Measurements from ENCODE around the gene CUL2.
"Not testable (repeated sequence)": the region's sequence is repeated elsewhere in the genome, so short reads cannot be mapped to it uniquely, and the experiment has no call there.

The CUL2 gene

DNA sequence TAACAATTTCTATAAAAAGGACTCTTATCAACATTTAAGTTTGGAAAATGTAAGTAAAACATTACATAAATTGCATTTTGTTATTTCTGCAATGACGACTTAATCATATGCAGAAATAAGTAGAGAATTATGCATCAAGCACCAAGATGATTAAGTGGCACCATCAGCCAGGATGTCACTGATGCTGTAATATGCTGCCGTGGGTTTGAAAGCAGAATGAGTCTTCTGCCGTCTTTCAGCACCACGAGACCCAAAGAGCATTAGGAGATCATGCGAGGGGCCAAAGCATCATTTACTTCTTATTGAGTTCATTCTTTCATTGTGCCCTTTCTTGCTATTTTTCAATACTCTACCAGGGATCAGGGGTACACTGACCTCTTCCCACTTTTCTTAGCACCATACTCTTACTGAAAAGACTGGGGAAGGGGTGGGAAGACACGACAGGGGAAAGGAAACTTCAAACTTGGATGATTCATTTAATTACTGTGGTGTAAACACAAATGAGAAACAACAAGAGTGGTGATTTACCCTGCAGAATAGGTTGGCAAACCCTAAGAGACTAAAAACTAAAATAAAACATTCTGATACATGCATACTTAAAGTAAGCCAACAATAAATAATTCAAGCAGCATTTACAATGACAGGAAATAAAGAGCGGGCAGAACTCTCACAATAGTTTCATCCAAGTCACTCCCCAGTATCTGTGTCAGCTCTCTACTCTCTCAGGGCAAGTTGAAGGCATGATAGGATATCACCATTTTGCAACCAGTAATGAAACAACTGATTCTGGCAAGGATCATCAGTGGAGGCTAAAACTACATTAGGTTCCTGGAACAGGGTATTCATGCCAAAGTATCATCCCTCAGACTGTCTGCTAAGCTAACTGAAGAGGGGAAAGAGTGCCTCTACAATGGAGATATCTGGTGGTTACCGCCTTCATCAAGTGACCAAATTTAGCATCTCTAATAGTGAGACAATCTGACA, 70.8 kb downstream of the CUL2 start:
- no peak for DNase-seq (ENCODE audit: low spot score)

- DNase-seq (ENCODE audit: low spot score) = no peak
These were observed 72.5 kb downstream of the CUL2 start for GRCh38 chr10:35017608-35018007.

GRCh38 chr10:35015843-35016408, 74.2 kb downstream of the CUL2 start:
- no peak for DNase-seq (ENCODE audit: low spot score)

GRCh38 chr10:35012781-35013180, 77.4 kb downstream of the CUL2 start:
- DNase-seq (ENCODE audit: low spot score) = no peak

- no peak for DNase-seq (ENCODE audit: low spot score)
These were observed 78.4 kb downstream of the CUL2 start for GRCh38 chr10:35011771-35012191.

- no peak for DNase-seq (ENCODE audit: low spot score)
These were observed 82.3 kb downstream of the CUL2 start for GRCh38 chr10:35007858-35008301.

- no peak for DNase-seq (ENCODE audit: low spot score)
These were observed 83.3 kb downstream of the CUL2 start for GRCh38 chr10:35006836-35007235.

DNA sequence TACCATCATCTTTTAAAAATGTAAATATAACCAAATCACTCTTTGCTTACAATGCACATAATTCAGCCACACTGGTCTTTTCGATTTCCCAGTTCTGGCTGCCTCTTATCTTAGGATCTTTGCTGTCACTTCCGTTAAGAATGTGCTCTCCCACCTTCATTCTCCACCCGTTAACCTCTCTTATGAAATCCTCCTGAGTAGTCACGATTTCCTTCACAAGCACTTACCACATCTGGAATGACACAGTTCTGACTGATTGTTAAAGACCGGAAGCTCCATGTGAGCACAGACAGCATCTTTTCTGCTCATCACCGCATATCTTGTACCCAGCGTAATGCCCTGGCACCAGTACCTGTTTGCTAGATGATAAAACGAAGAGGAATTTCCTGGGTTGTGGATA, 84.3 kb downstream of the CUL2 start:
- DNase-seq (ENCODE audit: low spot score) = no peak

DNA sequence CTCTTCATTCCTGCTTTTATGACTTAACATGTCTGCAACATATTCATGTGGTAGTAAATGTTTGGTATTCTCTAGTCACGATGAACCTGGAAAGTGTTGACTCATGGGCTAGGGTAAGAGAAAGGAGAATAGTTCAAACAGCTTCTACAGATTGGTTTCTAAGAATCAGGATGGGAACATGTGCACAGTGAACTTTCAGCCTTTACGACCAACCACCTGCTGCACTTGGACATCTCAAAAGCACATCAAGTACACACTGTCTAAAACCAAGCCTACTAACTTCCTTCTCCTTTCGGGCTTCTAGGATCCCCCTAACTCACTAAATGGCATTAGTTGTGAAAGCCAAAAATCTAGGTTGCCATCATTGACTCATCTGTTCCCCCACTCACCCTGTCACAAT, 85.5 kb downstream of the CUL2 start:
- no peak for DNase-seq (ENCODE audit: low spot score)

DNA sequence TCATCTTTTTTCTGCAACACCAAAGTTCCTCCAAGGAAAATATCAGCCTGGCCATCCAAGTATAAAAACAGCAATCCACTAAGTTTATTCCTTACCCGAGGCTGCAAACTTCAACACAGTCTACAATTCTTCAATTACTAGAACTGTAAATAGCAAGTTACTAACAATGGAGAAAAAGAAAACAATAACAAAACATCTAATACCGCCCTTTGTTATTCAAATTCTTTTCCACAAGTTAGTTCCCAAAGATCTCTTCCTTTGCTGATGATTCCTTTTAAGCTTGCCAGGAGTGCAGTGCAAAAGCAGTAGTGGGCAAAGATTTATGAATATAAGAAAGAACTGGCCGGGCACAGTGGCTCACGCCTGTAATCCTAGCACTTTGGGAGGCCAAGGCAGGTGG, 86.2 kb downstream of the CUL2 start:
- no peak for DNase-seq (ENCODE audit: low spot score)

DNA sequence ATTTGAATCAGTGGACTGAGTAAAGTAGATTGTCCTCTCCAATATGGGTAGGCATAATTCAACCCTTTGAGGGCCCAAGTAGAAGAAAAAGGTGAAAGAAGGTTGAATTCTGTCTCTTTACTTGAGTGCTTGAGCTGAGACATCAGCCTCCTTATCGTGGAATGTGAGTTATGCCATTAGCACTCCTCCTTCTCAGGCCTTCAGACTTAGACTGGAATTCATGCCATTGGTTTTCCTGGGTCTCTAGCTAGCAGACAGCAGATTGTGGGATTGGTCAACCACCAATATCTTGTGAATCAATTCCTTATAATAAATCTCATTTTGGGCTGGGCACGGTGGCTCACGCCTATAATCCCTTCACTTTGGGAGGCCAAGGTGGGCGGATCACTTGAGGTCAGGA, 89.2 kb downstream of the CUL2 start:
- DNase-seq (ENCODE audit: low spot score) = no peak

DNA sequence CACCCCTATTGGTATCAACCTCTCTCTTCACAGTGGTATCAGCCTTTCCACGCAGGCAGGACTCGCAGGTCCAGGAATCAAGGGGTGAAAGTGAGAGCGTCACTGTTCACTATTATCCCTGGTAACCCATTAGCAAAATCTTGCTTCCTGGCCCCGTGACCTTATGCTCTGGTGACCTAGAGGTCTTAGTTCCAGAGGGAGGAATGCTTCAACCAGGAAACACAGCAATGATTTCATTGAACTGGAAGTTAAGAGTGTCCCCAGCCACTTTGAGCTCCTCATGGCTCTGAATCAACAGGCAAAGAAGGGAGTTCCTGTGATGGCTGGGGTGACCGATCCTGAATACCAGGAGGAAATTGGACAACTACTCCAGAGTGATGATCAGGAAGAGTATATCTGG, 90.6 kb downstream of the CUL2 start:
- no peak for DNase-seq (ENCODE audit: low spot score)

DNA sequence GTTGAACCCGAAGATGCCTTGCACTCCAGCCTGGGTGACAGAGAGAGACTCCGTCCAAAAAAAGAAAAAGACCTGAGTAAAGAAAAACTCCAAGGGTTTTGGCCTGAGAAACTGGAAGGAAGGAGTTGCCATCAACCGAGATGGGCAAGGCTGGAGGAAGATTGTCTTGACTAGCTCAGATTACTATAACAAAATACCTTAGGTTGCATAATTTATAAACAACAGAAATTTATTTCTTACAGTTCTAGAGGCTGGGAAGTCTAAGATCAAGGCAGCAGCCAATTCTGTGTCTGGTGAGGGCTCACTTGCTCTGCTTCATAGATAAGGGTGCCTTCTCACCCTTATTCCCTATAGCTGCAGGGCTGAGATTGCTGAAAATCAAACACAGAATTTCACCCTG, 91.2 kb downstream of the CUL2 start:
- DNase-seq (ENCODE audit: low spot score) = no peak

DNA sequence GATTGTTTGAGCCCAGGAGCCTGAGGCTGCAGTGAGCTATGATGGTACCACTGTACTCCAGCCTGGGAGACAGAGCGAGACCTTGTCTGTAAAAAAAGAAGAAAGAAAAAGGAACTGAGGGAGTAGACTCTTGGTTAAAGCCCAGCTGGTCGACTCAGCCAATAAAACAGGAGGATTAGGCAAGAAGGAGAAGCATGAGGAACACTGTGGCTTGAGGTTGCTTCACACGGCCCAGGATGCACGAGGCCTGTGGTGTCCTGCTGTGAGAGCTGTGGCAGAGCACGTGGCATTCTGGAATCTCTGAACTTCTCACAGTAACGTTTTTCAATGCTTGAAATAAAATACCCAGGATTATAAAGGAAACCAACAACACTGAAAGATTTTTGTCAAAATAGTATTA, 93.3 kb downstream of the CUL2 start:
- DNase-seq (ENCODE audit: low spot score) = no peak

DNA sequence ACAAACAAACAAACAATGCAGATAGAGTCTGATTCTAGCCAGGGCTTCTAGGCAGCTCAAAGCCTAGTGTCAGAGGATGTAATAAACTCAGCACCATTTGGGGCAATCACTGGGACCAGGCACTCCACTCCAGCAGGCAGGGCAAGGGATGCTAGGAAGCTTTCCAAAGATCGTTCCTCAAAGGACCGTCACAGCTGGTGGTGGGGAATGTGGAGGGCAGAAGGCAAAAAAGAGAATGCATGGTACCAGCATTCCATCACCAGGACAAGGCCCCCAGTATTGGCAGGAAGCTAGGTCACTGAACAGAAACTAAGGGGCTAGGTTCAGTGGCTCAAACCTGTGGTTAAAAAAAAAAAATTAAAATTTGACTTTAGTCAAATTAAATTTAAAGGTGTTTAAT, 94.2 kb downstream of the CUL2 start:
- no peak for DNase-seq (ENCODE audit: low spot score)

- peak; percentile 67 for DNase-seq (ENCODE audit: low spot score)
These were observed 95.5 kb downstream of the CUL2 start for GRCh38 chr10:34994565-34995142.

DNA sequence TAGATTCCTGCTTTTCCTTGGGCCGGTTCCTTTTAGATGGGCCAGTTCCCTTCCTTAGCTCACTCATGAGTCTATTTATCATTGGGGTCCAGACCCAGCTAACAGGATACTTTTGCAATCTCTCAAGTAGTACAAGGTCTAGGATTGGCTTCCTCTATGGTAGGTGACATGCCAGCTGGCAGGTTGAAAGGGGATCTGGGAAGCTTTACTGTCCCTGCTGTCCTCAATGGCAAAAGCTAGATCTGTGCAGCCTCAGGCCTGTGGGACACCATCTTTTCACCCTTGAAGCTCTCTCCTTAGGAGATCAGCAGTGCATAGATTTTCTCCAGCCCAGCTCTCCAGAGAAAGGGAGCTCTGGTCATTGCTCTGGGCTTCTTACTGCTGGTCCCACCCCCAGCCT, 96.4 kb downstream of the CUL2 start:
- no peak for DNase-seq (ENCODE audit: low spot score)

- not testable (repeated sequence) for DNase-seq (ENCODE audit: low spot score)
These were observed 99.0 kb downstream of the CUL2 start for GRCh38 chr10:34991117-34991516.

GRCh38 chr10:34988397-34989067, 101.6 kb downstream of the CUL2 start:
- DNase-seq (ENCODE audit: low spot score) = no peak

DNA sequence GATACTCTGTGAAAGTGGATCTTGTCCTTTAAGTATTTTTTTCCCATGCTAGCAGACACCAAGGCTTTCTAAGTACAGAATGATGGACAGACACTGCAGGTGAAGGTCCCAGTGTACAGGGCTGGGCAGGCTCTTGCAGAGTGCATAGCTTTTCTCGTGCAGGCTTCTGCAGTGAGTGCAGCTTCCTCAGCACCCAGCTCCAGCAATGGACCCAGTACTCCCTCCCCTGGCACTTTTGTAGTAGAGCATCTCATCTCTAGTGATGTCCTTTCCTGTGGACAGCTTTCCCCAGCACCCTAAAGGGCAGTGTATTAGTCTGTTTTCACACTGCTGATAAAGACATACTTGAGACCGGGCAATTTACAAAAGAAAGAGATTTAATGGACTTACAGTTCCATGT, 104.3 kb downstream of the CUL2 start:
- no peak for DNase-seq (ENCODE audit: low spot score)

- no peak for DNase-seq (ENCODE audit: low spot score)
These were observed 105.0 kb downstream of the CUL2 start for GRCh38 chr10:34985146-34985545.

DNA sequence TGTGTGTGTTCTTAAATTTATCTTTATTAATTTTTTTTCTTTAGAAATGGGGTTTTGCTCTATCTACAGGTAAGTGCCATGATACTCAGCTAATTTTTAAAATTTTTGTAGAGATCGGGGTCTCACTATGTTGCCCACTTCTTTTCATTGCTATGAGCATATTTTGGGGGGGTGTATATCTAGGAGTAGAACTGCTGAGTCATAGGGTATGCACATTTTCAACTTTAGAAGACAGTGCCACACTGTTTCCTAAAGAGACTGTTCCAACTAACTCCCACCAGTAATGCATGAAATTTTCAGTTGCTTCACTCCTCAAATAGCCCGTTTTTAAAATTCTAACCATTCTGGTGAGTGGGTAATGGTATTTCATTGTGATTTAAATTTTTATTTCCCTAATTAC, 108.3 kb downstream of the CUL2 start:
- DNase-seq (ENCODE audit: low spot score) = no peak

- no peak for DNase-seq (ENCODE audit: low spot score)
These were observed 110.2 kb downstream of the CUL2 start for GRCh38 chr10:34979938-34980337.
